Epithelial cell of proximal tubule (primary cell): ENCODE measurements around the gene AKAP10. TPM values are rescaled to one million over a fixed set of nuclear protein-coding genes. Genes with fewer than 3 reads are reported as not detected.

Source experiments
- DNase-seq: peaks from one replicate; pipeline ENCODE4 v3.0.0-alpha.2; 2011; ENCODE audit warnings: low read depth
- H3K4me3 ChIP-seq: 2 replicates; pipeline ENCODE4 v1.5.1; 2011; ENCODE audit warnings: low read depth, mild to moderate bottlenecking, low read length
- CTCF ChIP-seq: conservative IDR thresholded peaks from 2 replicates; pipeline ENCODE4 v1.5.1; 2012; ENCODE audit warnings: low read depth, mild to moderate bottlenecking, low read length
- total RNA-seq: library from RNA; depleted of rRNA; stranded (reverse); fragments of >200 nt; gene quantifications from 2 replicates; pipeline ENCODE4 v1.2.3, GENCODE V29; 2015

Gene AKAP10
- total RNA-seq, 1 donor from 2014 or later: 11.3 TPM

- DNase-seq: no peak
- H3K4me3 ChIP-seq: no peak overlapping the region
- no peak for TF ChIP-seq CTCF
Measured at GRCh38 chr17:19939993-19940721, 37.5 kb downstream of the AKAP10 start.

GRCh38 chr17:19938736-19939135, 38.9 kb downstream of the AKAP10 start:
- no peak for DNase-seq
- no peak overlapping the region for H3K4me3 ChIP-seq
- no peak for TF ChIP-seq CTCF

GRCh38 chr17:19937522-19937921, 40.1 kb downstream of the AKAP10 start:
- DNase-seq: no peak
- H3K4me3 ChIP-seq: no peak overlapping the region
- no peak for TF ChIP-seq CTCF

GRCh38 chr17:19935169-19935568, 42.5 kb downstream of the AKAP10 start:
- H3K4me3 ChIP-seq: no peak overlapping the region
- no peak for TF ChIP-seq CTCF
- no peak for DNase-seq

GRCh38 chr17:19933628-19934027, 44.0 kb downstream of the AKAP10 start:
- no peak overlapping the region for H3K4me3 ChIP-seq
- DNase-seq: no peak
- TF ChIP-seq CTCF: no peak

GRCh38 chr17:19933221-19933620, 44.4 kb downstream of the AKAP10 start:
- TF ChIP-seq CTCF: no peak
- no peak for DNase-seq
- H3K4me3 ChIP-seq: no peak overlapping the region

- H3K4me3 ChIP-seq: no peak overlapping the region
- no peak for DNase-seq
- TF ChIP-seq CTCF: no peak
Measured at GRCh38 chr17:19928299-19928698, 49.3 kb downstream of the AKAP10 start.
